Lung (tissue), 12 donors: ENCODE results near the gene STX16. TPM values are rescaled to one million over a fixed set of nuclear protein-coding genes. Genes with fewer than 3 reads are reported as not detected.

Source experiments
- ATAC-seq: fragments of 200-7000 bp; cut with Tn5 transposase; one replicate; pipeline ENCODE4 v1.9.1; 2020; ENCODE audit warnings: moderate number of reproducible peaks; ENCODE audit not compliant: insufficient read depth, low FRiP score
- DNase-seq, 3 donors: peaks; one replicate each; pipeline ENCODE4 v3.0.0-alpha.2; 2013 to 2017
- H3K27ac ChIP-seq, 2 donors: one replicate each; pipeline ENCODE4 v1.5.1; 2013; ENCODE audit warnings: mild to moderate bottlenecking in 2 of 2, moderate library complexity in 2 of 2, control low read depth in 1 of 2, inconsistent platforms in 1 of 2, low read depth in 1 of 2, low read length in 1 of 2
- H3K27me3 ChIP-seq, 3 donors: one replicate each; pipeline ENCODE4 v1.5.1; 2013; ENCODE audit warnings: low read length in 2 of 3; ENCODE audit not compliant: control insufficient read depth in 3 of 3, insufficient read depth in 3 of 3
- H3K36me3 ChIP-seq, 4 donors: one replicate each; pipeline ENCODE4 v1.5.1; 2013; ENCODE audit warnings: low read length in 4 of 4, mild to moderate bottlenecking in 1 of 4, moderate library complexity in 1 of 4; ENCODE audit not compliant: control insufficient read depth in 4 of 4, insufficient read depth in 4 of 4
- H3K4me1 ChIP-seq, 5 donors: one replicate each; pipeline ENCODE4 v1.5.1; 2013; ENCODE audit warnings: low read length in 5 of 5, mild to moderate bottlenecking in 2 of 5, moderate library complexity in 1 of 5; ENCODE audit not compliant: control insufficient read depth in 5 of 5, insufficient read depth in 5 of 5
- H3K4me3 ChIP-seq: one replicate; pipeline ENCODE4 v1.5.1; 2013; ENCODE audit warnings: mild to moderate bottlenecking, control low read depth, moderate library complexity
- H3K9ac ChIP-seq, 2 donors: one replicate each; pipeline ENCODE4 v1.5.1; 2013; ENCODE audit warnings: low read length in 2 of 2, control low read depth in 1 of 2; ENCODE audit not compliant: insufficient read depth in 1 of 2
- H3K9me3 ChIP-seq, 4 donors: one replicate each; pipeline ENCODE4 v1.5.1; 2013; ENCODE audit warnings: low read length in 3 of 4, mild to moderate bottlenecking in 1 of 4, moderate library complexity in 1 of 4; ENCODE audit not compliant: control insufficient read depth in 4 of 4, insufficient read depth in 3 of 4
- CTCF ChIP-seq: IDR thresholded peaks from 2 replicates; pipeline ENCODE4 v1.5.1; 2012; ENCODE audit warnings: mild to moderate bottlenecking; ENCODE audit errors: control extremely low read depth, extremely low read depth
- WGBS, 2 donors: extraction: QIAGEN DNeasy Blood & Tissue Kit; methylation state at CpG; one replicate each; pipeline ENCODE4 v1.1.7; 2013; 5-methylcytosine and 5-hydroxymethylcytosine counted together
- polyA plus RNA-seq, 2 donors: library from polyadenylated mRNA; stranded (reverse); fragments of 200-250 nt; gene quantifications; one replicate each; pipeline ENCODE4 v1.2.1, GENCODE V29; 2013
- total RNA-seq, 2 donors: library from RNA; depleted of rRNA in 1 of 2; stranded (reverse); fragments of >200 nt in 1 of 2; gene quantifications; one replicate each; pipeline ENCODE4 v1.2.1, GENCODE V29; 2014 to 2021
- donor health status: control.
- donor health status: control.
- donor health status: Bipolar disorder and iron deficiency.
- donor health status: healthy.
- donor health status: DM: yes; HTN: yes; CAD: no.

STX16 gene
- total and polyA plus RNA-seq, 4 donors = 37.1 to 85.2 (median 46.9) TPM

- no peak for DNase-seq
- no peaks in the 10 kb centered on the region for H3K36me3 ChIP-seq
- no peak overlapping the region for H3K4me3 ChIP-seq
- peaks cover 0 to 15% (median 0%) of the 10 kb centered on the region in 5 donors for H3K4me1 ChIP-seq
- H3K27me3 ChIP-seq = peaks cover 0 to 9% (median 0%) of the 10 kb centered on the region in 3 donors
- H3K9me3 ChIP-seq = no peaks in the 10 kb centered on the region
- no peak overlapping the region for H3K27ac ChIP-seq
- ATAC-seq = no peak
- no peak for TF ChIP-seq CTCF
- H3K9ac ChIP-seq = no peak overlapping the region
- 89 to 93% methylated on average over 24 of the region's 24 CpGs for WGBS, 2 donors
Measured at GRCh38 chr20:58637466-58638213, 13.4 kb upstream of the STX16 start.

- peaks cover 0 to 15% (median 0%) of the 10 kb centered on the region in 5 donors for H3K4me1 ChIP-seq
- peaks cover 0 to 9% (median 0%) of the 10 kb centered on the region in 3 donors for H3K27me3 ChIP-seq
- ATAC-seq = no peak
- H3K4me3 ChIP-seq = no peak overlapping the region
- no peaks in the 10 kb centered on the region for H3K36me3 ChIP-seq
- no peak overlapping the region for H3K27ac ChIP-seq
- no peak overlapping the region for H3K9ac ChIP-seq
- H3K9me3 ChIP-seq = no peaks in the 10 kb centered on the region
- no peak for DNase-seq
- 82 to 93% methylated on average over 7 of the region's 7 CpGs for WGBS, 2 donors
- TF ChIP-seq CTCF = no peak
Measured at GRCh38 chr20:58638467-58639181, 12.5 kb upstream of the STX16 start.

- H3K9me3 ChIP-seq = no peaks in the 10 kb centered on the region
- DNase-seq = no peak
- no peak overlapping the region for H3K9ac ChIP-seq
- no peak overlapping the region for H3K27ac ChIP-seq
- H3K27me3 ChIP-seq = peaks cover 0 to 9% (median 0%) of the 10 kb centered on the region in 3 donors
- no peaks in the 10 kb centered on the region for H3K36me3 ChIP-seq
- WGBS, 2 donors = 80 to 86% methylated on average over 19 of the region's 19 CpGs
- ATAC-seq = no peak
- H3K4me1 ChIP-seq = peaks cover 0 to 8% (median 0%) of the 10 kb centered on the region in 5 donors
- H3K4me3 ChIP-seq = no peak overlapping the region
- no peak for TF ChIP-seq CTCF
Measured at GRCh38 chr20:58639182-58640146, 11.6 kb upstream of the STX16 start.
